GM19467 (cell line): ENCODE data around the gene CENPQ.
A peak's percentile ranks its signal among the peaks of the same experiment; 100 is the strongest.

Experiments
- ATAC-seq: cut with Tn5 transposase; IDR thresholded peaks from one replicate; pipeline ENCODE4 v1.9.1; 2021; ENCODE audit warnings: mild to moderate bottlenecking, moderate library complexity; ENCODE audit not compliant: unreplicated experiment

Gene CENPQ

DNA sequence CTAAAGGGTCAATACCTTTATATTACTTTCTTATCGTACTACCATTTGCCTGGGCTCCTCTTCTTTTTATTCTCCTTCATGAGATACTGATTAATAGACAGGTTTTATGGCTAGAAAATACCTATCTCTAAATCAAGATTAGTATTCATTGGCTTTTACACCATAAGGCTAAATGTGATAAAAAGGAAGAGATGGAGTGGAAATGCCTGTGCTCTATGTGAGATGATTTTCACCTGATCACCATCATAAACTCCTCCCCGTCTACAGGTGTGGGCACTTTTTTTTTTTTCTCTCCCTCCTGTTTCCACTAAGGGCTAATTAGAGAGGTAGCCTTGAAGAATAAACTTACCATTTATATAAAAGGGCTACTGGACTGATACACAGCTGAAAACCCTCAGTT is 36.5 kb downstream of the CENPQ start, which contains the start of gene GLYATL3:
Gene GLYATL3 (plus strand): TSS at position 301 of the 400 bp plus-strand sequence. CDS start 12,068 bp downstream, outside the sequence.
- ATAC-seq: no peak

DNA sequence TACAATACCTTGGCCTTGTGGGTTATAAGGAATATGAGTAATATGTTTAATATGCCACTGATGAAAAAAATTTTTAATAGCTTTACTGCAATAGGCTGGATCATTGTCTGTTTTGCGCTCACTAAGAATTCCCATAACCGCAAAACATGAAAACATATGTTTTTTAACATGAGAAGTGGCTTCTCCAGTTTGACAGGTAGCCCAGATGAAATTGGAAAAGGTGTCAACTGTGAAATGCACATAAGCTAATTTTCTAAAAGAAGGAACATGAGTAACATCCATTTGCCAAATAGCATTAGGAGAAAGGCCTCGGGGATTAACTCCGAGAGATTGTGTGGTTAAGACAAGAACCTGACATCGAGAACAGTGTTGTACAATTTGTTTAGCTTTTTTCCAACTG is 41.5 kb downstream of the CENPQ start:
- no peak for ATAC-seq

DNA sequence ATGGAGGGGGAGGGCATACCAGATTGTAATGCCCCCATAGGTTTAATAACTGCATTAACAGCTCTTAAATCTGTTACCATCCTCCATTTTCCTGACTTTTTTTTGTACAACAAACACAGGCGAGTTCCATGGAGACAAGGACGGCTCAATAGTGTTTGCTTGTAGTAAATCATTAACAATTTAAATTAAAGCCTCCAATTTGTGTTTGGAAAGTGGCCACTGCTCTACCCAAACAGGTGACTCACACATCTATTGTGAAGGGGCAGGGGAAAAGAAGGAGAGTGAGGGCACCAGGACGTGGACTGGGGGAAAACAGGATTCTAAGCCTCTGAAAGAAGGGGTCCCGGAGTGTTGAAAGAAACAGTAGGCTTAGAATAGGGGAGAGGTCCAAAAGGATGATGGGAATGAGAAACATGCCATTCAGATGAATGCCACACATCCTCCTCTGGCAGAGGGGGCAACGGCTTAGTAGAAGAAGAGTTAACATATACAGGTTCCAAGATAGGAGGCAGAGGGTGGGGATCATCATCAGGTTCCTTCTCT is 43.5 kb downstream of the CENPQ start:
- no peak for ATAC-seq

DNA sequence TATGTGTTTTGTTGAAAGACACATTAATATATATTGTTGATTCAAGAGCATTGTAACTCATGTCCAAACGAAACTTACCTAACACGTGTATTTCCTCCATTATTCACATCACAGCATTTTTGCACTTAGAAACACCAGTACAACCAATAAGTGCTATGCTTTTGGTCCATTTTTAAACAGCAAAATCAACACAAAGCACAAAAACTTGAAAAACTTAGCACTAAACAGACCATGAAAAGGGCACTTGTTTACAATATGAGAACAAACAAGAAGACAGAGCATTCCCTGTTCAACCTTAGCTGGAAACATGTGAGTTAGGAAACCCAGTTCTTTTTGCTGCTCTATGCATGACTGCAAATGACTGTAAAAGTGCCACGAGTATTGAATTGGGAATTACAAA is 46.2 kb downstream of the CENPQ start:
- ATAC-seq: no peak

DNA sequence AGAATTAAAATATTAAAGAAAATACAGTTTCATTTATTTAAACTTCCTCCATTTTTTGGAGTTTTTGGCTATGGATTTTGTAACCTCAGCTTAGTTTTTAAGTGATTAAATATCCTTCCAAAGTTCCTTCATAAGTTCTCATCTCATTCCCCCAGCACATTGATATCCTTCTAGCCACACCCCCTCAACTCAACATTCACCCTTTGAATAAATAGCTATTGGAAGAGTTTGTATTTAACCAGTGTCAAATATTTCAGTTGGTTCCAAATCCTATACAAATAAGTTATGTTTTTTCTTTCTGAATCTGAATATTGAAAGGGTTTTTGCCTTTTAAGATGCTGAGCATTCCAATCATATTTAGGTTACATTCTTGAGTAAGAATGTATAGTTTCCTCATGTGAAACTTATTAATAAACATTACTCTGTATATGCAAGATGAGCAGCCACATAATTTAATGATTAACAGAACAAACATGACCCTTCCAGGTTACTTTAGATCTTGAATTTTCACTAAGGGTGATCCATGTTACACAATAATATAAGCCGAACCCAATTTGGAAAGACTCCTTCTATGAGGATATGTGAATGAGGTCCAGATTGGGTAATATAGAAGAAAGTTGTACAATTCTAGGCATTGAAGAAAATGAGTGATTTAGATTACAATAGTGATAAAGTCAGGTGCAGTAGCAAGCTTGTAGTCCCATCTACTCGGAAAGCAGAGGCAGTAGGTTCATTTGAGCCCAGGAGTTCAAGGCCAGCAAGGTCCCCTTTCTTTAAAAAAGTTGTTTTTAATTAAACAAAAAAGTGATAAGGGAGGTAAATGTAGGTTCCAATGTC is 50.2 kb downstream of the CENPQ start:
- no peak for ATAC-seq

DNA sequence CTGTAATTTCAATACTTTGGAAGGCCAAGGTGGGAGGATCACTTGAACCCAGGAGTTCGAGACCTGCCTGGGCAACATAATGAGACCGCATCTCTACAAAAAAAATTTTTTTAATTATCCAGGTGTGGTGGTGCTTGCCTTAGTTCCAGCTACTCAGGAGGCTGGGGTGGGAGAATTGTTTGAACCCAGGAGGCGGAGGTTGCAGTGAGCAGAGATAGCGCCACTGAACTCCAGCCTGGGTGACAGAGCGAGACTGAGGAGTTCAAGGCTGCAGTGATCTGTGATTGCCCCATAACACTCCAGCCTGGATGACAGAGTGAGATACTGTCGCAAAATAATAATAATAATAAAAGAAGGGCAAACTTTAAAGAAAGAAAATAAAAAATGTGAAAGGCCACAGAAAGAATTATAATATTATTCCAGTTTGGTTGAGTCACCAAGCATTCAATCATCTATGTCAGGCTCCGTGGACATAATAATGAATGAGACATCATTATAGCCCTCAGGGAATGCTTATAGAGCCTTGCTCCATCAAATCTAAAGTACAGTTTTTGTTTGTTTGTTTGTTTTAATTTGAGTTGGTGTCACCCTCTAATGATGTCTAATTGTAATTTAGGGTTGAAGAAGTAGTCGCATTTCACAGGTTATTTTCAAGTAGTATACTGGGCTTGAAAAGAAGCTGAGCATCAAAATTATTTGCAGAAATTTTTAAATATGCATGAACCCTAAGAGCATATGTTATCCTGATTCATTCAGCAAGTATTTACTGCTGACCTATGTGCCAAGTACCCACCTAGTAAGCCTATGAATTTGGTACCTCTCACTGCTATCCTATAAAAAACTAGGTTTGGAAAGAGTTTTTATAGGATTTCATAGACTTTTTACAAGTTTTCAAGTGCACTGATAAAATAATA is 51.7 kb downstream of the CENPQ start:
- no peak for ATAC-seq

DNA sequence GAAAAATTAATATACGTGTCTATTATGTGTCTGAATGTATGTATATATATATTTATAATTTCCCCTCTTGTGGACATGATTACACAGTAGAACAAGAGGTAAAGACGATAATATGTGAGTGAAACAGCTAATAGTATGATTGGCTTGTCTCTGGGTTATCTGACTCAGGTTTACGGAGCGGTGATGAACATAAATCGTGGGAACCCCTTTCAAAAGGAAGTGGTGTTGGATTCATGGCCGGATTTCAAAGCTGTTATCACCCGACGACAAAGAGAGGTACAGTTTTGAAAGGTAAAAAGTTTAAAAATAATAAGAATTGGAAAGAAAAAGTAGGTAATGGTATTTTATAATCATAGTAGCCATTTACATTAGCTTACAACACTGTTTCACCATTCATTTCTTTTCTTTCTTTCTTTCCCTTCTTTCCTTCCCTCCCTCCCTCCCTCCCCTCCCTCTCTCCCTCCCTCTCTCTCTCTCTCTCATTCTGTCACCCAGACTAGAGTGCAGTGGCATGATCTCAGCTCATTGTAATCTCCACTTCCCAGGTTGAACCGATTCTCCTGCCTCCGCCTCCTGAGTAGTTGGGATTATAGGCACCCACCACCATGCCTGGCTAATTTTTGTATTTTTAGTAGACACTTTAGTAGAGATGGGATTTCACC is 52.4 kb downstream of the CENPQ start:
- ATAC-seq: no peak

DNA sequence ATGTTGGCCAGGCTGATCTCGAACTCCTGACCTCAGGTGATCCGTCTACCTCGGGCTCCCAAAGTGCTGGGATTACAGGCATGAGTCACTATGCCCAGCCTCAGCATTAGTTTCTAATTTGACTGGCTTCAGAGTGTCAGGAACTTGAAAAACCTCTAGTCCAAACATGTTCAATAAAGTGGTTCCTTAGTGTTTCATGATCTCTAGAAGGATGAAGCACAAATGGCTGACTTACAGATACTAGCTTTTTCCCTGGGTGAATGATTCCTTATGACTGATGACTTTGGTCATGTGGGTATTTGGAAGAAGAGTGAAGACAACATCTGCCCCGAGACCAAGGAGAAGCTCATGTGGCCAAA is 53.0 kb downstream of the CENPQ start:
- no peak for ATAC-seq

- ATAC-seq: no peak
These were observed 54.7 kb downstream of the CENPQ start for GRCh38 chr6:49517919-49518318.

DNA sequence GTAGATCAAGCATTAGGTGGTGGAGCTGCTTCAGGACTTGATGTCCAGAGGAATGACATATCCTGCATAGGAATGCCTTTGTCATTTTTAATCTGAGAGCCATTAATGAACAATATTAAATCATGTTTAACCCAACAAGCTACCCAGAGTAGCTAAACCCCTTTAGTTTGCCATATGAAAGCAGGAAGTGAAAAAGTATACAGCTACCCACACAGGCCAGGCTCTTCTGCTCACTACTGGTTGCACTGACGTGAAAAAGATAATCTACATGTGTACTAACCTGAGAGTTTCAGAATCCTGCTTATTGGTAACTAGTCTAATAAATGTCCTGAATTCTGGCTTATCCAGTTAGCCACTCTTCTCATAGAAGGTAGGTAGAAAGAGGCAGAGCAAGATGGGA is 56.5 kb downstream of the CENPQ start:
- ATAC-seq: peak; percentile 80

DNA sequence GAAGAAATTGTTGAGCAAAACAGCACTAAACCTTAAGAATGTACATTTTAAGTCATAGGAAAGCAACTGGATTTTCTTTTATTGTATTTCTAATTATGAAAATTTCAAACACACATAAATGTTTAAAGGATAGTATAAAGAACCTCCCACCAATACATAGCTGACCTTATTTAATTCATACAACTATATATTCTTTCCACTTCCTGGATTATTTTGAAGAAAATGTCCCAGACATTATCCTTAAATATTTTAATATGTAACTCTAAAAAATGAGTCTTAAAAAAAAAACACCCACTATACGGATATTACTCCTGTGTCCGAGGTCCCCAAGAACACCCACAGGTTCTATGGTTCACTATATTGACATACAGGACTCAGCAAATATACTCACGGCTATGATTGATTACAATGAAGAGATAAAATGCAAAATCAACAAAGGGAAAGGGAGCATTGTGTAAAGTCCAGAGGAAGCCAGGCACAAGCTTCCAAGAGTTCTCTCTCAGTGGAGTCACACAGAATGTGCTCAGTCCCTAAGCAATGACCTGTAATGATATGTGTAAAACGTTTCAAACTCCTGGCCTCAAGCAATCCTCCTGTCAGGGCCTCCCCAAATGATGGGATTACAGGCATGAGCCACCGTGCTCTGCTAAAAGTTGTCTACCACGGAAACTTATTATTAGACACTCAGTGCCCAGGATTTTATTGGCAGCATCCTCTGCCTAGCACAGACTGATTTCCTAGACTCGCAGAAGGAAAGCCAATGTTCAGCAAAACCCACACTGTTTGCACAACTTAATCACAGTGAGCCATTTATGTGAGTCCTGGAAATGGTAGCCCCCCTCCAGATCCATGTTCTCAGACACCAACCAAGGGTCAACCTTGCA is 59.8 kb downstream of the CENPQ start:
- ATAC-seq: no peak

DNA sequence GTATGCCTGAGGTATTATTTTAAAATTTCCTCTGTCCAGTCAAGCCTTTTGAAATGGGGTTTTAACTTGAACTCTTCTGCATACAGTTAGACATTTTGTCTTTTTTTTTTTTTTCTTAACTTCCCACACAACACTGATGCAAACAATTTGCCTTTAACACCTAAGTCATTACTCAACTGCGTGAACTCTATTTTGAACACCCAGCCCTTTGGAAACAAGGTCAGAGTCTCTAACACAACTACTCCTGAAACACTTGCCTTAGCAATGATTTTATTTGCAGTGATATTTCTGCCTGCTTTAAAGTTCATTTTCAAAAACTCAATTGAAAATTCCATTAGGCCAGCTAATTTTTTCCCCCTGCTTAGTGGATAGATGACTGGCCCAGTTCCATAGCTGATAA is 60.7 kb downstream of the CENPQ start:
- ATAC-seq: no peak

DNA sequence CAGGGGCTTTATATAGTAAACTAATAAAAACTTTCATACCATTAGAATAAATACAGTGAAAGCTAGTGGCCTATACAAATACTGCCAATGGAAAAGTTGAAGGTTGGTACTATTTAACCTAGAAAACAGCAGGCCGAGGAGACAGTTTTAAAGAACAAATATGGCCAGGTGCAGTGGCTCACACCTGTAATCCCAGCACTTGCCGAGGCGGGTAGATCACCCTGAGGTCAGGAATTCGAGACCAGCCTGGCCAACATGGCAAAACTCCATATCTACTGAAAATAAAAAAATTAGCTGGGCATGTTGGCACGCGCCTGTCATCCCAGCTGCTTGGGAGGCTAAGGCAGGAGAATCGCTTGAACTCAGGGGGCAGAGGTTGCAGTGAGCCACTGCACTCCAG is 61.4 kb downstream of the CENPQ start:
- no peak for ATAC-seq

DNA sequence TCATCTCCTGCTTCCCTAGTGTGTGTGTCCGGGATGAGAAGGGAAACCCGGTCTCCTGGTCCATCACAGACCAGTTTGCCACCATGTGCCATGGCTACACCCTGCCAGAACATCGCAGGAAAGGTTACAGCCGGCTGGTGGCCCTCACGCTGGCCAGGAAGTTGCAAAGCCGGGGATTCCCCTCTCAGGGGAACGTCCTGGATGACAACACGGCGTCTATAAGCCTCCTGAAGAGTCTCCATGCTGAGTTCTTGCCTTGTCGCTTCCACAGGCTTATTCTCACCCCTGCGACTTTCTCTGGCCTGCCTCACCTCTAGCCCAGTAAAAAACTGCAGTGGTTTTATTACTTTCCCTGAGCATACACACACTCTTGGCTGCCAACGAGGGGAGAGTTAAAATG is 63.4 kb downstream of the CENPQ start:
- no peak for ATAC-seq

DNA sequence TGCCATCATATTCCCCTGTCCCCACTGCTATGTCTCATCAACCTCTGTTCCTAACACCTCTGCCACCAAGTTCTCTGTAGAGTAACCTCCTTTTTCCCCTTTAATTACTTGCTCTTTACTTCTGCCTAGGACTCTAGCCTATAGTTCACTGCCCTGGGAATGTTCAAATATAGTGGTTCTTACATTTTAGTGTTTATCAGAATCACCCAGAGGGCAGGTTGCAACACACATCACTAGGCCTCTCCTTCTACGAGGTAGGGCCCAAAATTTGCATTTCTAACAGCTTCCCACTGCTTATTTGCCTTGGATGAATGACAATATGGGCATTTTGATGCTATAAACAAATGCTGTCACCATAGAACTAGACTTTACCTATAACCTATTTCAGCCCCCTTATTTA is 64.2 kb downstream of the CENPQ start:
- no peak for ATAC-seq

DNA sequence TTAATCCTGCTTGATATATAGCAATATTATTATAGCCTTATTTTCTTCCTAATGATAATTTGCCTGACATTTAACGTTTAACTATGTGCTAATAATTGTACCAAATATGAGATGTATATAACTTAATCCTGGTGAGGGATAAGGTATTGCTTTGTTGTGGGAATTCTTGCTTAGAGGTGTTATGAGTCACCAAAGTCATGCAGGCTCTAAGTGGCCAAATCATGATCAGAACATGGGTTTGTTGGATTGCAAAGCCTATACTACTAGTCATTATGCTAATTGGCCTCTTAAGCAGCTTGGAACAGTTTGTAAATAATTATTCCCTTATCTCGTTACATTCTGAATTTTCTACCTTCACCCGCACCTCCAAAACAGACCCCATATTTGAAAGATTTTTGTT is 65.4 kb downstream of the CENPQ start:
- no peak for ATAC-seq

GRCh38 chr6:49530141-49530776 is 67.1 kb downstream of the CENPQ start:
- no peak for ATAC-seq

- ATAC-seq: peak; percentile 93
These were observed 68.8 kb downstream of the CENPQ start for GRCh38 chr6:49531774-49532569.

DNA sequence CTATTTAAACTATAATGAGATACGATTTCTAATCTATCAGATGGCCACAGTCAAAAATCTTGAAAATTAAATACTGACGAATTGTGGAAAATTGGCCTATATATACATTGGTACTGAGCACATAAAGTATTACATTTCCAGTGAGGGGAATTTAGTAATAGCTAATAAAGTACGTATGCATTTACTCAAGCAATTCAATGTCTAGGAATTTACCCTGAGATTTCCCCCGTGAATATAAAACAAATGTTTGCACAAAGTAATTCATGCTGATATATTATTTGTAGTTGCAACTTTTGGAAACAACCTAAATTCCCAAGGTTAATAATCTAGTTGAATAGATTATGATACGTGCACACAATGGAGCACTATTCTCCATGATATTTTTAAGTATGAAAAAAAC is 72.6 kb downstream of the CENPQ start:
- no peak for ATAC-seq
